Stimulated activated CD4-positive, alpha-beta T cell treated with anti-CD3 and anti-CD28 coated beads, TNF-alpha, amount 100 ng/mL, for 1 hour (primary cell): ENCODE results near the gene FARP1.
"Not testable (repeated sequence)": the region's sequence is repeated elsewhere in the genome, so short reads cannot be mapped to it uniquely, and the experiment has no call there.

Experiments used
- DNase-seq, 3 donors: peaks; one replicate each; pipeline ENCODE4 v3.0.0-alpha.2; 2020; ENCODE audit warnings: low read depth in 3 of 3, low spot score in 1 of 3

The FARP1 gene

DNA sequence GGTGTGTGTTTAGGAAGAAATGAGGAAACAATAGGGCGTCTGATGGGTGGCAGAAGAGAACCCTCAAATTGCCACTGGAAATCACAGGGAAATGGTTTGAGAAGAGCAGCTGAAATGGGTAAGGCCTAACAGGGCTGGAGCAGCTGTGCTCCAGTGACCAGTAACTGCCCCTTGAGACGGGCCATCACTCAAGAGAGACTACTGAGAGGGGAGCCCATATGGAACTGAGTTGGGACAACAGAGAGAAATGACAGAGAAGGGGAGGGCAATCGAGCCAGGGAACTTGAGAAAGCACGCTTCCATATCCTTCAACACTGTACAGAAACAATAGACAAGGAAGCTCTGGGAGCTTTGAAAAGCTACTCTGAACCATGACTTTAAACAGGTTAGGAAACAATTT lies 209.3 kb downstream of the FARP1 start:
- no peak for DNase-seq

DNA sequence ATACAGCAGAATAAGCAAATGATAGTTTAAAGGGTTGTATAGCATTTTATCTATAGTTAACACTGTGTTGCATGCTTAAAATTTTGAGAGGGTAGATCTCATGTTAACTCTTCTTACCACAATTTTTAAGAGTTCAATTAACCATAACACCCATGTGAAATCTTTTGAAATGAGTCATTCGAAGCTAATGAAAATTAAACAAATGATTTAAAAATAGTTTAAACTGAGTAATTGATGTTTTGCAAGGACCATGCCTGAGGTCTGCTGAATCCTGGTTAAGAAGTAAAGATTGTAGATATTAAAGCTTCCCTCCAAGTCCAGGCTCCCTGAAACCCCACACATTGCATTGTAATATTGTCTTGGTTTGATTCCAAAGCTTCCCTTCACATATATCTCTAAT lies 210.9 kb downstream of the FARP1 start:
- DNase-seq, result no peak

DNA sequence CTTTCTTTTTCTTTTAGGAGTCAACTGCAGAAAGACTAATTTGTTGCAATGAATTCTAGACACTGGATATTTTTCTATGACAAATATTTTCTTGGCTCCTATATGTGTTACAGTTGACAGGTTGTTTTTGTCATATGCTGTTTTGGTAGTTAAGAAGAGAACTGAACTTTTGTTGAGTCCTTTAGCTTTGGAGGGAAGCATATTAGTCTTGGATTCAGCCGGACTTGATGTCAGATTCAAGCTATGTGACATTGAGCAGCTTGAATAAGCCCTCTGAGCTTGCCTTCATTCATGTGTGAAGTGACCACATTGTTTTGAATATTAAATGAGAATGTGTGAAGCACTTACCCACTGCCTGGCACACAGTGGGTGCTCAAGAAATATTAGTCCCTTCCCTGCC lies 216.0 kb downstream of the FARP1 start:
- no peak for DNase-seq

DNA sequence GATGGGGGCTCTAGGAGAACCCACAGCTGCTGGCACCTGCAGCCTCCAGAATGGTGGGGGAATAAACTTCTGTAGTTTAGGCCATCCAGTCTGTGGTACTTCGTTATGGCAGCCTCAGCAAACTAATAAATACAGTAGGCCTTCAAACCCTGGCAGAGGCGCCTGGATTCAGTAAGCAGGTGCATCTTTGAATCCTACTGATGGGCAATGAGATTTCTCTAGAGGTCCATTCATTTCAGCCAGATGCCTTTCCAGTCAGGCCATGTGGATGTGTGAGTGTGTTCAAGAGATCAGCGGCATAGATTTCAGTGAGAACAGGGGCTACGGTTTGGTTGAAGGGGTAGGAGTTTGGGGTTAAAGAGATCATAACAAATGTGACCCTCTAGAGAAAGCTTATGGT lies 217.7 kb downstream of the FARP1 start:
- DNase-seq, result no peak

DNA sequence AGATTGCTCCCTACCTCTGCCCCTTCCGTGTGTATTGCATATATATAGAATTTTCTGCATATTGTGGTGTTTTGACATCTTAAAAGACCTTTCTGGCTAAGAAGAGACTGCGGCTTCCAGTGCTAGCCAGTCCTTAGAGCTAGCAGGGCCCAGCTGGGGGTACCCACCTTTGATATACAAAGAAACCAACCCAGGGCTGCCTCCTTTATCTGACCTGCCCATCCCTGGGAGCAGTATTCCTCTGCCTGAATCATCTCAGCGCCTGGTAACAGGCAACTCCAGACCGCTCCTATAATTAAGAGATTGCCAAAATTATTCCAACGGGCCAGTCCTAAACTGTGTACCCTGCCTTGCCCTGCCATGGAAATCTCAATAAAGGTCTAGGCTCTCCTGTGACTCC lies 220.4 kb downstream of the FARP1 start:
- no peak for DNase-seq

DNA sequence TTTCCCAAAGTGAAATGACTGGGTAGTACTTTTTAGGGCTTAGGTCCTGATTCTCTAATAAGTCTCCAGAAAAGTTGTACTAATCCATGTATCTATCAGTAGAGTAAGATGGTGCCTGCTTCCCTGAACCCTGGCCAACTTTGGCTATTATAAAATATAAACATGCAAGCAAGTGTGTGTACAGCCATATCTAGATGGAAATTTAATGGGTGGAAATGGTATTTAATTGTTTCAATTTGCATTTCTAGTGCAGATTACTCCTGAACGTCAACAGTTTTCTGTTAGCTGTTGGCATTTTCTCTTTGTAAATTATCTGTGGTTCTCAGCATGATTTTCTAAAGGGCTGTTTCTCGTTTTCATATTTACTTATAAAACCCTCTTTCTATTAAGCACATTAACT lies 221.3 kb downstream of the FARP1 start:
- DNase-seq, result no peak

DNA sequence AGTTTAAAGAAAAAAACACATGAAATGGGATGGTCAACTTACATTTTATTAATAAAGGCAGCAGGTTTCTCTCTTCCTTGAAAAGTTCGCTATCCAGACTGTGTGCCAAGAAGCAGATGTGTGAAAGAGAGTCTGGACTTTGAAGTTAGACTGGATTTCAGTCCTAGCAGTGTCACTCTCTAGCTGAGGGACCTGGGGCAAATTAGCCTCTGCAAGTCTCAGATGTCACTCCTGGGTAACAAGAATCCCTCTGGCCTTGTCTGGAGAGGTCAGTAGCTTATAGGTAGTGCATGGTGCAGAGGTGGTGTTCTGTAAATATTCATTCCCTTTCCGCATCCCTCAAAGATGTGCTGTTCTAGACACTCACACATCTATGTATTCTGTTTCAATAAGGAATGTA lies 221.8 kb downstream of the FARP1 start:
- DNase-seq, result no peak

DNA sequence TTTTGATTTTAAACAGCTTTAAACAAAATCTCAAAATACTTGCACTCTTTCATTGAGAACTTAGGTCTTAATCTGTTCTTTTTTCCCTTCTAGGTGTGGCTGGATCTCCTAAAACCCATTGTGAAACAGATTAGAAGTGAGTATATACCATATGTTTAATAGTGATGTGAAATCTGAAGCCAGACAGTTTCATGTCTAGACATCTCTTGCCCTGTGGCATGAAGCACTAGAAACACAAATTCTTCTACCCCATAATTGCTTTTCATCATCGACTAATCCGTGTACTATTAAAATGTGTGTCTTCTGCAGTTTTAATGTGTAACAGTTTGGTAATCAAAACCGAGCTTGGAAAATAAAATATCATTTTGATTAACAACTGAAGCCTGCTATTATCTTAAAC lies 222.4 kb downstream of the FARP1 start:
- DNase-seq, result no peak

DNA sequence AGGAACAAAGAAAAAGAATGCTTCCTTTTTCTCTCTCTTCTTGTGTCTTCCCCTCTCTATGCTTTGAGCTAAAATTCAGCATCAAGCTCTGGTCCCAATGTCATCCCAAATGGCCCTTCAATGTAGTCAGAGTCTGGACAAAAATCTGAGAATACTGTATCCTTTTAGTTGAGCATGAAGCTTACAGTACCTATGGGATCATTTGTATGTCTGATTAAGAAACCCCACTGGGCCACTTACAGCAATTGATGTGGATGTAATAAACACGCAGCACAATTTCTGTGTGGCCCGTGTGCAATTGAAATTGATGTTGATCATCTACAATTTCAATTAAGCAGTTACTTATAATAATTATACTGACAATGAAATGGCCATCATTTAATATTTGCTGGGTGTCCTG lies 223.1 kb downstream of the FARP1 start:
- DNase-seq, result no peak

DNA sequence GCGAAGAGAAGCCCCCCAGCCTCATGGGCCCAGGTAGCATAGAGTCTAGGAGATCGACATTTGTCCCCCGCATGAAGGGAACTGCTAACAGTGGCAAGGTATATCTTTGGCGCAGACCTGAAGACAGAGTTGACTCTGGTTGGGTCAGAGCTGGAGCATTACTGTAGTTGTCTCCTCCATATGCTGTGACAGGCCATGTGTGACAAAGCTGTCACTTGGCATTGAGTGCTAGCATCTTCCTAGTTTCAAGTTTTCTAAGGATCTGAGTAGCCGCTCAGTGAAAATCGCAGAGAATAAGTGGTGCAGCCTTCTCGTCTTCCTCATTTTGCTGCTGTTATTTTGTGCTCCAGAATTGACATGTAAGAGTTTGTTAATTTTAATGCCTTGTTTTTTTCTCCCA lies 223.5 kb downstream of the FARP1 start:
- no peak for DNase-seq

DNA sequence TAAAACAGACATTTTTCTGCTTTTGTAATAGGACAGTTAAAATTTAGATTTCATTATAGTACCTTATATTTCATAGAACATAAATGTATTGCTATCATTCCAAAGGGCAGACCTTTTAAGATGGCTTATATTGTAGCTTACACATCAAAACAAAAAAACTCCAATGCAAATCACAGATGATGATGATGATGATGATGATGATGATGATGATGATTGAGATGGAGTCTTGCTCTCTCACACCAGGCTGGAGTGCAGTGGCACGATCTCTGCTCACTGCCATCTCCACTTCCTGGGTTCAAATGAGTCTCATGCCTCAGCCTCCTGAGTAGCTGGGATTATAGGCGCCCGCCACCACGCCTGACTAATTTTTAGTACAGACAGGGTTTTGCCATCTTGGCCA lies 224.1 kb downstream of the FARP1 start:
- DNase-seq, result no peak

DNA sequence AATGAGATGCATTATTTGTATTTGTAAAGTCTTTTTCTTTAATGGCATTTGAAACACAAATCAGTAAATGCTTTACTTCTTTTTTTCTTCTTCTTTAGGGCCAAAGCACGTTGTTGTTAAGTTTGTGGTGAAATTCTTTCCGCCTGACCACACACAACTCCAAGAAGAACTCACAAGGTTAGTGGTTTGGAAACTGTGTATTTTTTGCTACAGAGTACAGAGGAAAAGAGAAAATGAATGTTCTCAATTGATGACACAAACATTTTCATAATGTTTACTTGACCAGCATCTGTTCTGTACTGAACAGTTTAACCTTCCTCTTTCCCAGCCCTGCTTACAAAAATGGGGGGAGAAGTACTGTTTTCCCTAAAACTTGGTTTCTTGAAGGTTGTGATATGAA lies 225.1 kb downstream of the FARP1 start:
- DNase-seq, result no peak

DNA sequence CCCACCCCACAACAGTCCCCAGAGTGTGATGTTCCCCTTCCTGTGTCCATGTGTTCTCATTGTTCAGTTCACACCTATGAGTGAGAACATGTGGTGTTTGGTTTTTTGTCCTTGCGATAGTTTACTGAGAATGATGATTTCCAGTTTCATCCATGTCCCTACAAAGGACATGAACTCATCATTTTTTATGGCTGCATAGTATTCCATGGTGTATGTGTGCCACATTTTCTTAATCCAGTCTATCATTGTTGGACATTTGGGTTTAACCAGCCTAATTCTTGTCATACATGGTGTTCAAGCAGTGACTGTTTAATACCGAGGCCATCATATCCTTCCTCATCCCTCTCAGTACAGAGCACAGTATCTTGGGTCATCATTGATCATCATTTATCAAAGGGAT lies 226.6 kb downstream of the FARP1 start:
- not testable (repeated sequence) for DNase-seq

DNA sequence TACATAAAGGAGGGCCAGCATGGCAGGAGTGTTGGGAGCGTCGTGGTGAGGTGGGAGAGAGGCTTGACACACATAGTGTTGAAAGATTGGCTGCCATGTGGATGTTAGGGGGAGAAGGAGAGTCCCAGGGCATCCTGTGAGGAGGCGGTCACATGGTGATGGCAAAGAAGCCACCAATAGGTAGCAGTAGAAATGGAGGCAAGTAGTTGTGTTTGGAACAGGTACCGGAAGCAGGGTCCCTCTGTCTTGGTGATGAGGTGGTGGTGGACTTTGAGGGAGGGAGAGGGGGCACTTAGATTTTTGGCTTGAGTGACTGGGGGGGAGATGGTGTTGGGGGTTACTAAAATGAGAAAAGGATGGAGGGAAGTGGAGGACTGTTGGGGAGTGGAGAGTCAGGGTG lies 227.4 kb downstream of the FARP1 start:
- DNase-seq, result no peak

DNA sequence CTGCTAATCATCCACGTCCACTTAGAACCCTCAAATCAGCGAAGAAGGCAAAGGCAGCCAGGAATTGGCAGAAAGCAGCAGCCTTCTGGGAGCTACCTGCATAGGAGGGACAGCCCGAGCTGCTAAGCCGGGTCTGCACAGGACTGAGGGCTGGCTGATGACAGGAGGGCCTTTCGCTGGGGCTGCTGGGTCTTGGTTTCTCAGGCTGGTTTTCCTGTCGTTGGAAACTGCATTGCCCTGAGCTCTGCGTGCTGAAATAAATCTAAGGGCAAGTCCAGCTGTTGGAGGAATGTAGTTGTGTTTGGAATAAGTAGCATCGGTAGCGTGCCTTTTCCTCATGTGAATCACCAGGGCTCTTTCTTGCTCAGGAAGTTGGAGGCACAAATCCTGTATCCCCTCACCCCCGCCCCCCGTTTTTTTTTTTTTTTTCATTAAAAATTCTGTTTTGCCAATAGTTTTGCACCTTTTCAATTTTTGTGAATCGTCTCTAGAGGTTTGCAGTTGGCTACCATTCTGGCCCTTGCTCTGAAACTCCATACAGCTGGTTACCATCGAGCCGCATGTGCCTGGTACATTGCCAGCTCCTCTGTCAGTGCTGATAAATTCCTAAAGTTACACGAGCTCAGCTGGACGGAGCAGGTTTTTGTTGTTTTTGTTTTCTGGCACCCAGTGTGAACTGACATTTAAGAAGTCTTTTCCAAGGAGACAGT lies 228.1 kb downstream of the FARP1 start:
- DNase-seq, result no peak

DNA sequence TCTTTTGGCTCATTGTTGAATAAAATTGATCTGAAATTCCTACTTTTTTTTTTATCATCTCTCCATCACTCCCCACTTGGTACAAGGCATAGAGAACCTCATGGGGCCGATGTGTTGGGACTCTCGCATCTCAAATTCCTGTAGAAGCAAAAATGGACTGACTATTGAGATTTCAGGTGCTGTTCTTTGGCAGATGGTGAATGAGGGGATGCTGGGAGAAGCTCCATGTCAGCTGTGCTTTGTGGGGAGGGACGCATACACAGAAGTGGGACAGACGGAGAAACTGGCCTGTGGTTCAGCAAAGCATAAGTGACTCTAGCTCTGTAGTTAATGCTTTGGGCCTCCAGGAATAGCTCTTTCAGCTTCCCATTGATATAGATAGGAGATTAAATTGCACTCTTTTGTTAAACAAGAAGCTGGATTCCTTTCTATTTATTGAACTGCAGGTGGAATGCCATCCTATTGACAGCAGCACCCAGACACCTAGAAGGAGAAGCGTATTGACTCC lies 228.7 kb downstream of the FARP1 start:
- DNase-seq, result no peak

DNA sequence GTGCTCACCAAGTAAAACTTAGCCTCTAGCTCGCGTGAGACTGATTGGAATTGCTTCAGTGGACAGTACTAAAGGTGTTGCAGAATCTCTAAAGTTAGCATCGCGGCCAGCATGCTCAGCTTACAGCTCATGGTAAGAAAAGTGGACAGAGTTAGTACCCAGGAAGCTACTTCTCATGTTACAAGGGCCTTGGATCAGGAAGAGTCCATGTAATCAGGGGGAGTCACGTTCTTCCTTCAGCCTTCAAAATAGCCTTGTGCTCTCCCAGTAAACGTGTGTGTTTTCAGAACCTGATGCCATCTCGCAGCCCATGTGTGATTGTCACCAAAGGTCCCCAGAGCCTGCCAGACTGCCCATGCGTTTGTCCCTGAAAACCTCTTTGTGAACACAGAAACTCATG lies 230.0 kb downstream of the FARP1 start:
- no peak for DNase-seq

DNA sequence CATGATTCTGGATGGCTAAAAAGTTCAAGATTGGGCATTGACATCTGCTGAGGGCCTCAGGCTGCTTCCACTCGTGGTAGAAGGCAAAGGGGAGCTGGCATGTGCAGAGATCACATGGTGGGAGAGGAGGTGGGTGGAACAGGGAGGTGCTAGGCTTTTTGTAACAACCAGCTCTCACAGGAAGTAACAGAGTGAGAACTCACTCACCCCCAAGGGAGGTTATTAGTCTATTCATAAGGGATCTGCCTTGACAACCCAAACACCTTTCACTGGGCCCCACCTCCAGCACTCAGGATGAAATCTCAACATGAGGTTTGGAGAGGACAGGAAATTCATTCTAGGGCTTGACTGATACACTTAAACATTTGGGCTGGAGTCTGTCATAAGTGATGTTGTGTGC lies 231.9 kb downstream of the FARP1 start:
- DNase-seq, result no peak

DNA sequence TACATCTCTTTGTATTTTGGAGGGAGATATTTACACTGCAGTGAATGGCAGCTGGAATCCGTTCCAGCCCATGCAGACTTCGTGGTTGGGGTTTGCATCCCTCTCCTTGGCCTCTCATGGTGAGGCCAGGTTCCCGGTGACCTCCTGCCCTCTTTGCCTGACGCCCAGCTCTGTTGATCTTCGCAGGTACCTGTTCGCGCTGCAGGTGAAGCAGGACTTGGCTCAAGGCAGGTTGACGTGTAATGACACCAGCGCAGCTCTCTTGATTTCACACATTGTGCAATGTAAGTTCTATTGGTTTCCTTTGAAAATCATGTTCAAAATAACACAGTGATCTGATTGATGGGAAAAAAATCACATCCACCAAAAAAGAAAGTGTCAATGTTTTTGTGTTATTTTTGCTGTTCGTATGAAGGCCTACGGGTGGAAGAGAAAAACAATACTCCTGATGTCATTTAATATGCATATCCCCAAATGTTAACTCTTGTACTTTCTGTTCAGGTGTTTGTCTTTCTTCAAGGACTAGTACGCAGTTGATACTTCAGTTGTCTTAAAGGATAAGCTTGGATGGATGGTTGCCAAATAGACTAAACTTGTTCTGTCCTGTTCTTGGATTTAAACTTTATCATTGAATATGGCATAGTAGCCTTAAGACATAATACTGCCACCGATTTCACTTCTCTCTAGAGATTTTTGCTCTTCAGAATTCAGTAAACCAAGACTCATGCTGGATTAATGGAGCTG lies 234.9 kb downstream of the FARP1 start:
- DNase-seq, result no peak

DNA sequence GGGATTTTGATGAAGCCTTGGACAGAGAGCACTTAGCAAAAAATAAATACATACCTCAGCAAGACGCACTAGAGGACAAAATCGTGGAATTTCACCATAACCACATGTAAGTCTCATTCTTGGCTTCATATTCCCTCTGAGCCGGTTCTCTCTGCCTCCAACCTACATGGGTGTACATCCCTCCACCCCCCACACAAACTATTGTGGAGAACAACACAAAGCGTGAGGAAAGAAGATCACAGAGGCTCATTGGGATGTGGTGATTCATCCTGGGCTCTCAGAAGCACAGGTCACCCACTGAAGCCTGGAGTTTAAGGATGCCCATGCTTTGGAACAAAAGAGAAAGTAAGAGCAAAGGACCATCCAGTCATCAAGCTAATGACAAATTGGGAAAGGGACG lies 241.8 kb downstream of the FARP1 start:
- DNase-seq, result no peak

DNA sequence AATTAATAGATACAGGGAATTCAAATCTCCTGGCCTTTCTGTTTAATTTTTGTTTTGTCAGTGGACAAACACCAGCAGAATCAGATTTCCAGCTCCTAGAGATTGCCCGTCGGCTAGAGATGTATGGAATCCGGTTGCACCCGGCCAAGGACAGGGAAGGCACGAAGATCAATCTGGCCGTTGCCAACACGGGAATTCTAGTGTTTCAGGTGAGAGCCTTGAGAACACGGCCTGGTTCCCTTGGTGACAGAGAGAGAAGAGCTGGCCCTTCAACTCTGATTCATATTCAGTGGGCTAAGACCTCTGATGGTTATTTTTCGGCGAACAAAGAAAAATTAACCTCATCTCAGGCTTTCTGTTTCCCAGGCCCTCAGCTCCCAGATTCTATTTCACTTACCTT lies 242.7 kb downstream of the FARP1 start:
- DNase-seq, result no peak

DNA sequence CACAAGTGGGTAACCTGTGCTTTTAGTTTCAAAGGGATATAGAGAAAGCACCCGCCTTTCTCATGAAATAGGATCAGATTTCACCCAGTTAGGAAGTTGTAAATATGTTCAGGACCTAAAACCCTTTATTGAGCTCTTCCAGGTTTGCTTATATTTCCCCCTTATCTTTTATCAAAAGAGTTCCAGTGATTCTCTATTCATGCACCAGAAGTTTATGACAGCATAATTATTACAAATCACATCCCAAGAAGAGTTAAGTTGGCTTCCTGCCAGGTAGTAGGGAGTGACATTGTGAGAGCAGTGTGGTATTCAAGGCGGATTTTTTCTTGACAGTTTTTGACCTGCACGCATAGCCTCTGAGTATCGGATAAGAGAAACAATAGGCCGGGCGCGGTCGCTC lies 243.7 kb downstream of the FARP1 start:
- no peak for DNase-seq

DNA sequence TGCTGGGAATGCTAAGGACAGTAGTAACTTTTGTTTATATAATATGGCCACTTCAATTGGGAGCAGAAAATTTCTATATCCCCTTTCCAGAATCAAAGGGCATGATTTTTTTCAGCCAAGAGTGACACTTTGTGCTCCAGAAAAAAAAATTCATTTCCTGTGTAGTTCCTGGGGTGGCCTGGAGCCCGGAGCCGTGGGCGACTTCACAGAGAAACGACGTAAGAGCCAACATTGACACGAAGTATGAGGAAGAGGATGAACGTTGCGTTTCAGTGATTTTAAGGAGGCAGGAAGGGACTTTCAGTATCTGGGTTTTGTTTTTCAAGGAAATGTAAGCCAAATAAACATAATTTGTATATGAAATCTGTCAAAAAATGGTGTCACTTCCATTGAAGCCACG lies 246.4 kb downstream of the FARP1 start:
- DNase-seq, result no peak
